CD4-positive, alpha-beta T cell treated with Interleukin-21 for 1 hour (primary cell): ENCODE data around the gene SMARCD1.
A peak's percentile ranks its signal among the peaks of the same experiment; 100 is the strongest.

Source experiments
- DNase-seq: peaks from one replicate; pipeline ENCODE4 v3.0.0-alpha.2; 2020

Gene SMARCD1

GRCh38 chr12:50084775-50085614, at the start of gene SMARCD1:
SMARCD1 (plus strand) TSS chr12:50085342; CDS start chr12:50085370, 28 bp downstream.
- DNase-seq = peak; percentile 90

DNA sequence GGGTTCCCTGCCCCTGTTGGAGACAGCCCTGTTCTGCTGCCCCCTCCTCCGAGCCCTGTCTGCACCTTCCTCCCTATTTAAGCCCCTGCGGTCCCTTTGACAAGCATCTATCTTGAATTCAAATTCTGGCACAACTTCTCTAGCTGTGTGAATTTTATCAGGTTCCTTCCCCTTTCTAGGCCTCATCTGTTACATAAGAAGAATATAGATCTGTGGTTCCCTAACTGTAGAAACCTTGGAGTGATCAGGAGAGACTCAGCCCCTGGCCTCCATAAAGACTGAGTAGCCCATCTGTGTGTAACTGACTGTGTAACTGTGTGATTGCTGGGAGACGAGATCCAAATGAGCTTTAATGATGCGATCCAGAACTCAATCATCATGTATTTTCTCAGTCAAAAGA, 46.8 kb upstream of the SMARCD1 start:
- no peak for DNase-seq

DNA sequence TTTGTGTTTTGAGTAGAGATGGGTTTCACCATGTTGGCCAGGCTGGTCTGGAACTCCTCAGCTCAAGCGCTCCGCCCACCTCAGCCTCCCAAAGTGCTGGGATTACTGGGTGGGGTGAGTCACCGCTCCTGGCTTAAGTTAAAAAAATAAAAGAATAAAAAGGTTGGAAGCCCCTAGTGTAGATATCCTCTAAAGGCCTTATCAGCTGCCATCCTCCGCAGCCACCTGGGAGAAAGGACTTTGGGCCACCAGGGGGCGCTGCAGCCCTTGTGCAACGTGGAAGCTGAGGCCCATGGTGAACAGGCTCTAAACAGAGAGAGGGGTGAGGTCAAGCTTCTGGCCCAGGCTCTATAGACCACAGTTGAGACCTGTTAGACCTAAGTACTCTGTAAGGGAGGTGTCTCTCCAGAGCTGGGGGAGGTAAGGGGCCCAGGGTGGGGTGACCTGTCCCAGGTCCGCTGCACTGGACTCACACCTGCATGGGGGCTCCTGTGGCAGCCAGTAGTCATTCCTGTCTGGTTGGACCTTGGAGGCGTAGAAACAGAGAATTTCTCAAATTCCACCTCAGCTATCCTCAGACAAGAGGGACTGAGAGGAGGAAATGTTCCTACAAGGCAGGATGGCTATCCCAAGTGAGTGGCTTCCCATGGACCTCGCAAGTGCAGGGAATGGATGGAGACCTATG, 45.8 kb upstream of the SMARCD1 start:
- peak; percentile 78 for DNase-seq

DNA sequence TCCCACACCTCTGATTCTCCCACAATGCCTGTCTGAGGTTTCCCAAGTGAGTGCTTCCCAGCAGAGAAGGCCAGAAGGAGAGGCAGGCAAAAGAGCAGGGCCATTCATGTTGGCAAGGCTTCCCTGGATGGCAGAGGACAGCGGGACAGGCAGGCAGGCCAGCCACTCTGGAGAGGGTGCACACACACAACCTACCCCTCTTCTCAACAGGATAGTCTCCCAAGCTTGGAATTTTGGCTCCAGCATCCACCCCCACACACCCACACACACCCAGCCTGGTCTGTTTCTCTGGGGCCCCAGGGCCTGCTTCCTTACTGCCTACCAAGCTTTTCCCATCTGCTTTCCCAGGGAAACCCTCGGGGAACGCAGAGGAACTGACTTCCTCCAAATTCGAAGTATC, 44.5 kb upstream of the SMARCD1 start:
- DNase-seq = no peak

DNA sequence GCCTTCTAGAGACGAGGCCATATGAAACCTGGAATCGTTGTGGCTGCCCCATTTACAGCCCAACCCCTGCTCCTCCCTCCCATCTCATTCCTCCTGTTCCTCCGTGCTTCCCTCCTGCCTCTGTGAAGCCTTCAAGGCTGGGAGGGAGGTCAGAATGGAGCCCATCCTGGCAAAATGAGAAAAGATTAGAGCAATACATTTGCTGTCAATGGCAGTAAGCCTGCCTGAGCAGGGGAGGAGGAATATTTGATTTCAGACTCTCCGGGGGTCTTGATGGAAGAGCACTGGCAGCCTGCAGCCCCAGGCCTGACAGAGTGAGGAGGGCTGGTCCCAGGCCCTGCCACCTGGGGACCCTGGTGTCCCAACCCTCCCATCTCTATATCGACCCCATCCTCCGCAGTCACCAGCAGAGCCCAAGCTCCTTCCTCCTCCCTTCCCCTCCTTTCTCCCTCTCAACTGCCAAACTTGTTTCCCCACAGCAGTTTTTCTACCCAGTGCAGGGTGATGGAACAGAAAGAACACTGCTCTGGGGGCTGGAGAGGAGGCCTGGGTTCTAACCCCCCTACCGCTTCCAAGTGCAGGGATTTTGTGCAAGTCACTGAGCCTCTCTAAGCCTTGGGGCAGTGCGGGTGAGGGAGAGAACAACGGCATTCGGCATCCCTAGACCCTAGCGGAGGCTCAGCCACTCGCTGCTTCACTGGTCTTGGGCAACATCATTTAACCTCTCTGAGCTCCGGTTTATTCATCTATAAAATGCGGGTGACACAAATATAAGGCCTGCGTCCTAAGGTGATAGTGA, 43.9 kb upstream of the SMARCD1 start:
- no peak for DNase-seq

- no peak for DNase-seq
Measured at GRCh38 chr12:50041962-50042361, 43.2 kb upstream of the SMARCD1 start.

- DNase-seq = no peak
Measured at GRCh38 chr12:50042693-50043092, 42.4 kb upstream of the SMARCD1 start.

- no peak for DNase-seq
Measured at GRCh38 chr12:50043308-50043707, 41.8 kb upstream of the SMARCD1 start.

GRCh38 chr12:50043854-50044253, 41.3 kb upstream of the SMARCD1 start:
- DNase-seq = no peak

- DNase-seq = no peak
Measured at GRCh38 chr12:50047693-50048250, 37.4 kb upstream of the SMARCD1 start.

- no peak for DNase-seq
Measured at GRCh38 chr12:50049254-50050118, 35.7 kb upstream of the SMARCD1 start.

GRCh38 chr12:50050119-50050385, 35.1 kb upstream of the SMARCD1 start:
- DNase-seq = no peak

- DNase-seq = no peak
Measured at GRCh38 chr12:50050410-50051098, 34.6 kb upstream of the SMARCD1 start.

DNA sequence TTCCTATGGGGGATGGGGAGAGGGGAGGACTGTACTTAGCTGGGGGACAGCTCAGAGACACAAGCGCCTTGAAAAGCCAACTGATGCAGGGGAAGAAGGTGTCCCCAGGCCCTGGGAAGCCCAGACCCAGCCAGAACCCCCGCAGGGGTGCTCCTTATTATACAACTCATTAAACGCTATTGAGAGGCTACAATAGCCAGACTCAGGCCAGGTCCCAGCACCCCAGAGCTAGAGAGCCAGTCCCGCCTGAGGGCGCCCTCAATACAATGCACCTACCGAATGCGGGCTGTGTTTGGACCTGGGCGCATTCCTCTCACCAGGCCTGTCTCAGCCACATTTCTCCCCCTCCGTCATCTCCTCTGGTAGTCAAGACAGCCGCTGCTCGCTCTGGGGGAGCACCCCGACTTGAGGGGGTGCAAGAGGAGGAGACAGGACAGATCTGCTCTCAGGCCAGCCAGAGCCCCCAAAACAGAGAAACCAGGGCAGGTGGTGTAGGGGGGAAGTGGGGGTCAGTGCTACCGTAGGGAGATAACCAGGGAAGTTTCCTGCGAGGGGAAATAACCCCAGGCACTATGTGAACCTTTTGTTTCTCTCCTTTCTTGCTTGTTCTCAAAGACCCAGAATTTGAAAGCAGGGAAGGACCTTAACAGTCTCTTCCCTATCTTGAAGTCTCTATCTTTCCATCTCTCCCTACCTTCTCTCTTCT, 33.9 kb upstream of the SMARCD1 start:
- no peak for DNase-seq

DNA sequence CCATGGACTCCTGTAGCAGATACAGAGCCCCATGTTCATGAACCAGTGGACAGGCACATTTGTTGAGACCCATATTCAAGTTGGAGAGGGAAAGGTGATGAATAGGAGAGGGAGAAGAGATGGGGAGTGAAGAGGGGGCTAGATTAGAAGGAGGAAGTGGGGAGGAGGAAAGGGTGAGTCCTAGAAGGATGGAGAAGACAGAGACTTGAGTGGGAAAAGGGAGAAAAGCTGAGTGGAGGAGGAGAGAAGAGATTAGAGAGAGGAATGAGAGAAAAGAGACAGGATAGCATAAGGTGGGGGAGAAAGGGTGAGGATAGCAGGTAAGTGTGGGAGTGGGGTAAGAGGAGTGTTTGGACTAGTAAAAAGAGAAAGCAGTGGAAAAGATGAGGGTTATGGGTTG, 32.6 kb upstream of the SMARCD1 start:
- DNase-seq = no peak

DNA sequence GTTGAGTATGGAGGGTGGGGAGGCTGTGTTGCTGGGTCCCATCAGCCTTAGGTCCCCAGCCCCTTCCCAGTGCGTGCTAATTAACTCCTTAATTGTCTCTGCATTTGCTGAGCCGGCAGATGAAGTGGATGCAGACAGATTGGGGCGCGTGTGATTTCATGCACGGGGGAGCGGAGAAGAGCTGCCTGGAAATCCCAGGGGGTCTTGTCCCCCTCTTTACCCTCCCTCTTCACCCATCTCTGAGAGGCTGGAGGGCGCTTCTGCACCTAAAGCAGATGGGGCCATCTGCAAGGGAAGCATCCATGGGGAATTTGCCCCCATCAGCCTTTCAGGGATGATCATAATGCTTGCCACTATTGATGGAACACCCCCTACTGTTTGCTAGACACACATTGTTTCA, 32.2 kb upstream of the SMARCD1 start:
- DNase-seq = no peak

GRCh38 chr12:50053583-50053982, 31.6 kb upstream of the SMARCD1 start:
- DNase-seq = no peak

GRCh38 chr12:50055831-50056638, 29.1 kb upstream of the SMARCD1 start:
- DNase-seq = peak; percentile 58

DNA sequence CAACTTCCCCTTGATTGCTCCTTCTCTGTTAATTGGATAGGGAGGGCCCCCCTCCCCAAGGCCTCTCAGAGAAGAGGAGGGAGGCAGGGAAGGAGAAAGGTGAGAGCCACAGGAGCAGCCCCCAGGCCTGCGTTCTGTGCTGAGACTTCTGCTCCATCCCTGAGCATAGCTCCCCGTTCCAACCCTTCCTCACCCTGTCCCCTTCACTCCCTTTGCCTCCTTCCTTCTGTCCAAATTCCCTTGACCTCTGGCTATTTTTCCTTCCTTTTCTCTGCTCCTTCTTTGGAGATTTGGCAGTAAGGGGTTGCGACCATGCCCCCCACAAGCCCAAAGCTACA, 28.5 kb upstream of the SMARCD1 start:
- no peak for DNase-seq
